Measurements from ENCODE around the gene THYN1.

GRCh38 chr11:134260983-134261382, 7.8 kb upstream of the THYN1 start:
- TF ChIP-seq TAF1 (IDR thresholded peaks at IDR 0.05; ENCODE audit: low read depth, low read length) = no peak
- no peak for TF ChIP-seq POLR2A (IDR thresholded peaks at IDR 0.05; ENCODE audit: low read depth, low read length)

All from GM12891 (cell line).